ENCODE measurements around the gene NF2.

The NF2 gene

GRCh38 chr22:29731058-29731850 lies 127.8 kb downstream of the NF2 start:
- Histone ChIP-seq H3K36me3 (ENCODE audit: control insufficient read depth in 1 of 2, insufficient read depth in 2 of 2, low read depth in 1 of 2, low read length in 2 of 2) (peaks cover 4 to 49% of the 10 kb centered on the region in 2 experiments), H4K91ac (ENCODE audit: low read length) (peak overlapping the region; percentile 10), H3K9ac (ENCODE audit: low read length) (no peak overlapping the region), H3K4ac (ENCODE audit: low read depth in 1 of 2, low read length in 2 of 2) (no peak overlapping the region), H2AK5ac (ENCODE audit: low read length, severe bottlenecking) (no peak overlapping the region), H3K23ac (ENCODE audit: low read length in 2 of 2) (no peak overlapping the region), H3K4me3 (ENCODE audit: insufficient read depth in 1 of 2, low read depth in 1 of 2, low read length in 2 of 2) (no peak overlapping the region), H3K4me2 (ENCODE audit: low read length, poor library complexity, severe bottlenecking) (no peak overlapping the region), H3K18ac (ENCODE audit: low read depth in 1 of 2, low read length in 2 of 2) (no peak overlapping the region), H2BK15ac (ENCODE audit: low read depth, poor library complexity, severe bottlenecking) (no peak overlapping the region), H3K27me3 (ENCODE audit: control insufficient read depth in 1 of 2, insufficient read depth in 1 of 2, low read length in 2 of 2) (peaks cover 6 to 8% of the 10 kb centered on the region in 2 experiments), H3K27ac (ENCODE audit: low read length, poor library complexity, severe bottlenecking) (no peak overlapping the region), H3K14ac (ENCODE audit: low read length in 2 of 2) (no peak overlapping the region), H2BK120ac (ENCODE audit: low read depth, low read length) (no peak overlapping the region), H2BK5ac (ENCODE audit: low read depth, low read length, poor library complexity, severe bottlenecking) (no peak overlapping the region), H3K9me3 (ENCODE audit: control insufficient read depth, low read length) (no peaks in the 10 kb centered on the region), H4K8ac (ENCODE audit: low read length) (no peak overlapping the region), H3K4me1 (ENCODE audit: control insufficient read depth, insufficient read depth, low read depth, low read length) (peaks cover 15% of the 10 kb centered on the region), H2BK12ac (ENCODE audit: low read length in 2 of 2) (no peak overlapping the region), H3K79me1 (replicated peaks; ENCODE audit: low read length, poor library complexity, severe bottlenecking) (no peaks in the 10 kb centered on the region), H2AFZ (ENCODE audit: low read depth, low read length) (no peak overlapping the region)
- WGBS, result 87% methylated on average over 16 of the region's 18 CpGs
- DNase-seq, result no peak

GRCh38 chr22:29732883-29733282 lies 129.4 kb downstream of the NF2 start:
- H3K36me3 ChIP-seq (ENCODE audit: control insufficient read depth in 1 of 2, insufficient read depth in 2 of 2, low read depth in 1 of 2, low read length in 2 of 2), result peaks cover 4 to 55% of the 10 kb centered on the region in 2 experiments
- 88% methylated on average over 5 of the region's 6 CpGs for WGBS
- H3K18ac ChIP-seq (ENCODE audit: low read depth in 1 of 2, low read length in 2 of 2), result no peak overlapping the region

GRCh38 chr22:29733362-29734201 lies 130.1 kb downstream of the NF2 start:
- Histone ChIP-seq H3K9me3 (ENCODE audit: control insufficient read depth, low read length) (no peaks in the 10 kb centered on the region), H3K27ac (ENCODE audit: low read length, poor library complexity, severe bottlenecking) (no peak overlapping the region), H3K4ac (ENCODE audit: low read depth in 1 of 2, low read length in 2 of 2) (no peak overlapping the region), H2BK15ac (ENCODE audit: low read depth, poor library complexity, severe bottlenecking) (no peak overlapping the region), H4K8ac (ENCODE audit: low read length) (no peak overlapping the region), H3K4me1 (ENCODE audit: control insufficient read depth, insufficient read depth, low read depth, low read length) (peaks cover 13% of the 10 kb centered on the region), H3K9ac (ENCODE audit: low read length) (no peak overlapping the region), H3K27me3 (ENCODE audit: control insufficient read depth in 1 of 2, insufficient read depth in 1 of 2, low read length in 2 of 2) (no peaks in the 10 kb centered on the region), H2BK5ac (ENCODE audit: low read depth, low read length, poor library complexity, severe bottlenecking) (no peak overlapping the region), H3K79me1 (replicated peaks; ENCODE audit: low read length, poor library complexity, severe bottlenecking) (no peaks in the 10 kb centered on the region), H3K14ac (ENCODE audit: low read length in 2 of 2) (no peak overlapping the region), H2BK12ac (ENCODE audit: low read length in 2 of 2) (no peak overlapping the region), H3K36me3 (ENCODE audit: control insufficient read depth in 1 of 2, insufficient read depth in 2 of 2, low read depth in 1 of 2, low read length in 2 of 2) (peaks cover 4 to 61% of the 10 kb centered on the region in 2 experiments), H3K4me2 (ENCODE audit: low read length, poor library complexity, severe bottlenecking) (no peak overlapping the region), H3K23ac (ENCODE audit: low read length in 2 of 2) (no peak overlapping the region), H2BK120ac (ENCODE audit: low read depth, low read length) (no peak overlapping the region), H3K4me3 (ENCODE audit: insufficient read depth in 1 of 2, low read depth in 1 of 2, low read length in 2 of 2) (no peak overlapping the region), H4K91ac (ENCODE audit: low read length) (no peak overlapping the region), H2AFZ (ENCODE audit: low read depth, low read length) (no peak overlapping the region), H3K18ac (ENCODE audit: low read depth in 1 of 2, low read length in 2 of 2) (no peak overlapping the region), H2AK5ac (ENCODE audit: low read length, severe bottlenecking) (no peak overlapping the region)
- peak; percentile 42 for DNase-seq
- WGBS, result 73% methylated on average over 19 of the region's 19 CpGs

More at GRCh38 chr22:29732883-29733282, 129.4 kb downstream of the NF2 start:
- Histone ChIP-seq H3K4me3 (ENCODE audit: insufficient read depth in 1 of 2, low read depth in 1 of 2, low read length in 2 of 2) (no peak overlapping the region), H3K4me1 (ENCODE audit: control insufficient read depth, insufficient read depth, low read depth, low read length) (peaks cover 11% of the 10 kb centered on the region), H3K14ac (ENCODE audit: low read length in 2 of 2) (no peak overlapping the region), H3K79me1 (replicated peaks; ENCODE audit: low read length, poor library complexity, severe bottlenecking) (no peaks in the 10 kb centered on the region), H3K4ac (ENCODE audit: low read depth in 1 of 2, low read length in 2 of 2) (no peak overlapping the region), H2BK12ac (ENCODE audit: low read length in 2 of 2) (no peak overlapping the region), H4K91ac (ENCODE audit: low read length) (no peak overlapping the region), H3K23ac (ENCODE audit: low read length in 2 of 2) (no peak overlapping the region), H2AK5ac (ENCODE audit: low read length, severe bottlenecking) (no peak overlapping the region), H2BK120ac (ENCODE audit: low read depth, low read length) (no peak overlapping the region), H3K9me3 (ENCODE audit: control insufficient read depth, low read length) (no peaks in the 10 kb centered on the region), H4K8ac (ENCODE audit: low read length) (no peak overlapping the region), H3K9ac (ENCODE audit: low read length) (no peak overlapping the region), H2AFZ (ENCODE audit: low read depth, low read length) (no peak overlapping the region), H2BK15ac (ENCODE audit: low read depth, poor library complexity, severe bottlenecking) (no peak overlapping the region), H3K27ac (ENCODE audit: low read length, poor library complexity, severe bottlenecking) (no peak overlapping the region), H3K27me3 (ENCODE audit: control insufficient read depth in 1 of 2, insufficient read depth in 1 of 2, low read length in 2 of 2) (no peaks in the 10 kb centered on the region), H3K4me2 (ENCODE audit: low read length, poor library complexity, severe bottlenecking) (no peak overlapping the region), H2BK5ac (ENCODE audit: low read depth, low read length, poor library complexity, severe bottlenecking) (no peak overlapping the region)
- DNase-seq, result no peak

GRCh38 chr22:29734406-29734805 lies 131.0 kb downstream of the NF2 start:
- H3K14ac ChIP-seq (ENCODE audit: low read length in 2 of 2), result no peak overlapping the region
- no peaks in the 10 kb centered on the region for H3K27me3 ChIP-seq (ENCODE audit: control insufficient read depth in 1 of 2, insufficient read depth in 1 of 2, low read length in 2 of 2)
- no peak overlapping the region for H3K4me3 ChIP-seq (ENCODE audit: insufficient read depth in 1 of 2, low read depth in 1 of 2, low read length in 2 of 2)
- no peak overlapping the region for H4K91ac ChIP-seq (ENCODE audit: low read length)
- no peak overlapping the region for H2BK15ac ChIP-seq (ENCODE audit: low read depth, poor library complexity, severe bottlenecking)
- no peak overlapping the region for H3K23ac ChIP-seq (ENCODE audit: low read length in 2 of 2)
- DNase-seq, result no peak
- no peak overlapping the region for H2BK120ac ChIP-seq (ENCODE audit: low read depth, low read length)
- peaks cover 13% of the 10 kb centered on the region for H3K4me1 ChIP-seq (ENCODE audit: control insufficient read depth, insufficient read depth, low read depth, low read length)
- no peak overlapping the region for H4K8ac ChIP-seq (ENCODE audit: low read length)
- H2AK5ac ChIP-seq (ENCODE audit: low read length, severe bottlenecking), result no peak overlapping the region
- no peak overlapping the region for H3K4me2 ChIP-seq (ENCODE audit: low read length, poor library complexity, severe bottlenecking)
- 90% methylated on average over 8 of the region's 8 CpGs for WGBS
- H3K9ac ChIP-seq (ENCODE audit: low read length), result no peak overlapping the region
- no peaks in the 10 kb centered on the region for H3K79me1 ChIP-seq (replicated peaks; ENCODE audit: low read length, poor library complexity, severe bottlenecking)
- no peaks in the 10 kb centered on the region for H3K9me3 ChIP-seq (ENCODE audit: control insufficient read depth, low read length)
- no peak overlapping the region for H2BK12ac ChIP-seq (ENCODE audit: low read length in 2 of 2)
- no peak overlapping the region for H3K4ac ChIP-seq (ENCODE audit: low read depth in 1 of 2, low read length in 2 of 2)
- peaks cover 8 to 60% of the 10 kb centered on the region in 2 experiments for H3K36me3 ChIP-seq (ENCODE audit: control insufficient read depth in 1 of 2, insufficient read depth in 2 of 2, low read depth in 1 of 2, low read length in 2 of 2)
- H3K27ac ChIP-seq (ENCODE audit: low read length, poor library complexity, severe bottlenecking), result no peak overlapping the region
- H3K18ac ChIP-seq (ENCODE audit: low read depth in 1 of 2, low read length in 2 of 2), result no peak overlapping the region
- H2AFZ ChIP-seq (ENCODE audit: low read depth, low read length), result no peak overlapping the region
- H2BK5ac ChIP-seq (ENCODE audit: low read depth, low read length, poor library complexity, severe bottlenecking), result no peak overlapping the region

Measured in mesenchymal stem cell (in vitro differentiated cells and primary cell).